NCI-H2107 treated with DMSO at 0.1 percent for 48 hours (cell line): ENCODE data around the gene CPE.

Source experiments
- DNase-seq: peaks from one replicate; lab custom pipeline; 2025; ENCODE audit not compliant: unreplicated experiment; lab: John Stamatoyannopoulos, UW

The CPE gene

DNA sequence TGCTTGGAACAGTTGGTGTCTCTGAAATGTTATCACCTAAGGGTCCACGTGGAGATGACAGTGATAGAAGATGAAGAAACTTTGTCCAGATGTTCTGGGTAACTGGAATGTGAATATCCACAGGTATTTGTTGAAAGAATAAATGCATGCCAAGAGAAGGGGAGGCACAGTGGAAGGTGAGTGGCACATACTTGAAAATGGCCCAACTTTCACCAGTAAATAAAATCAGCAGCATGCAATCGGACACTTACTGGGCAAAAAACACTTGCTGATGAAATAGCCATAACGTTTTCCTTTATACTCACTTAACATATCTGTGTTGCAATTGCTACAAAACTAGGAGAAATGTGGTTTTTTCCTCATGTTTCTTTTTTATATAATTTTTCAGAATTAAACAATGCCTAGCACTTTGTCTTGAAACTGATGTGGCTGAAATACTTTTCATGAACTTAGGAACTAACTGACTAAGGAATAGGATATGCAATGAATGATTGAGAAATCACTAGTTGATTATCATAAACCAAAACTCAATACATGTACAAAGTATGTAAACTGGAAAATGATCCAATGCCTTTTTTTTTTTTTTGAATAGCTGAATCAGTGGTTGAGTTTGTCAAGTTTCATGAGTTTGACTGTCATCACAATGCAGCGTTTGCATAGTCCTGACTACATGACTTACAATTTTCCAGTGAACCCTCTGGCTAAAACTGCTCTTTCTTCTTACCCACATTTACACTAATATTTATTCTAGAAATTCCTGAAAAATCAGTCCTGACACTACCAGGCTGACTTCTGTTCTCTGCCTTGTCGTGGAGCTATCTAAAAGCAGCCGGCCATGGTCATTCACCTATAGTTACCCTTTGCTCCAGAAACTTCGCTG is 127.4 kb downstream of the CPE start:
- no peak for DNase-seq

DNA sequence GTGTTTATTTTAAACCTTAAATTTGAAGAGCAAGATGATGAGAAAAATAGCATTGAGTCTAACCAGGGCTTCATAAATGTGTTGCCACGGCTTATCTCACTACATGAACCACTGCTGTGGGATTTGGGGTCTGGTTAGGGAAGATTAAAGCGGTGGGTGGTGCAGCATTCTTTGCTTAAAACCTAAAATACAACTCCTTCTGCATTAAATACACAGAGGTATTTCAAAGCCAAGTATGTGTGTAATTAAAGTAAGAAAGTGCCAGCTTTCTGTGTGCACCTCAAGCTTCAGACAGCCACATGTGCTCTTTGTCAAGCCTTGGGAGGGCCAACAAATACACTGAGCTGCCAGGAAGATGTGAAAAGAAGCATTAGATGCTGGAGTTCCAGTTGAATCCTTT is 128.0 kb downstream of the CPE start:
- DNase-seq = no peak

DNA sequence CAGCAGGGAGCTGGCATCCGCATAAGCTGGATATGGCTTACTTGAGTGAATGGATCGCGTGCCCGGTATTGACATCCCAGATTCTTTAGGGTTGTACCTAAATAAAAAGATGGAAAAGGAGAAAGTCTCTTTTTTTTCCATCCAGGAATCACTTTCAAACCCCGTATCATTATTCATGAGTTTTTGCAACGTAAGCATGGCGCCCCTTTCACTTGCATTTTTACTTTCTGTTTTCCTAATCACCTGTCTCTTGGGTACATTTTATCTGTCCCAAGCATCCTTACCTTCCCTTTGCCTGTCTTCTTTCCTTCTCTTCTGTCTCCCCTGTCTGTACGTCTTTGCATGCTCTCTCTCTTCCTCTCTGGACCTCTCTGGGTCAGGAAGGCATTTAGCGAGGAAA is 128.6 kb downstream of the CPE start:
- DNase-seq = no peak

DNA sequence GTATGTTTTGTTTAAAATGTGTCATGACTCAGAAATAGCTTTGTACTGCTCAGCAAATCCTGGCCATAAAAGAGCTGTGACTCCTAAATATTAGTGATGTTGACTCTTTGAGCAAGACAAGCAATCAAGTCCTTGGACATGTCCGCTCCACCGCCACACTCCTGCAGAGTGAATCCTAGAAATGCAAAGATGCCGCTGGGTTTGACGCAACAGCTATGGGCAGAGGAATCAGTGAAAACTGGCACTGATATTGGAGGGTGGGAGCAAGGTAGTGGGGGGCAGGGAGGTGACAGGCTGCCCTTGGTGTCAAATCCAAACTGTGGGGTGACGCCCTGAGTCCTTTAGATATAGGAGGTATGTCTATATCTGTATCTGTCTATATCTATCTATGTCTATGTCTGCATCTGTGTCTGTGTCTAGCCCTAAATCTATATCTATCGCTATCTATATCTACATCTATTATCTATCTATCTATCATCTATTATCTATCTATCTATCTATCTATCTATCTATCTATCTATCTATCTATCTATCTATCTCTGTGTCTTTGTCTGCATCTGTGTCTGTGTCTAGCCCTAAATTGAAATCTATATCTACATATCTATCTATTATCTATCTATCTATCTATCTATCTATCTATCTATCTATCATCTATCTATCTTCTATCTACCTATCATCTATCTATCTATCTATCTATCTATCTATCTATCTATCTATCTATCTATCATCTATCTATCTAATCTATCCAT is 129.7 kb downstream of the CPE start:
- no peak for DNase-seq

DNA sequence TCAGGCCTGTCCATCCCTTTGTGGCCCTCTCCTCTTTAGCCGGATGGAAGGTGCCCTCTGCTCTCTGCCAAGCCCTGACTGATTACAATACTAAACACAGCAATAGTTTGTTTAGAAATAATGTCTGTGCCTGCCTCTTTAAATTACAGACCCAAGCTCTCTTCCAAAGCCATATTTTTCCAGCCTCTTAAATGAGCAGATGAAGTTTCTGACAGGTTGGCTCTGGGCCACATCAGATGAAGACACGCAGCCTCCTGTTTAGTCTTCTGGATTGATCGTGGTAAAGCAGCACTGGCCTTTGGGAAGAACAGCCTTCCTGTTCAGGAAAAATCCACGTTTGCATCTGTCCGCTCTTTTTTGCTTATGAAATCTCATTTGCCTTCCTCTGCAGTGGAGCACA is 133.6 kb downstream of the CPE start:
- DNase-seq = no peak

DNA sequence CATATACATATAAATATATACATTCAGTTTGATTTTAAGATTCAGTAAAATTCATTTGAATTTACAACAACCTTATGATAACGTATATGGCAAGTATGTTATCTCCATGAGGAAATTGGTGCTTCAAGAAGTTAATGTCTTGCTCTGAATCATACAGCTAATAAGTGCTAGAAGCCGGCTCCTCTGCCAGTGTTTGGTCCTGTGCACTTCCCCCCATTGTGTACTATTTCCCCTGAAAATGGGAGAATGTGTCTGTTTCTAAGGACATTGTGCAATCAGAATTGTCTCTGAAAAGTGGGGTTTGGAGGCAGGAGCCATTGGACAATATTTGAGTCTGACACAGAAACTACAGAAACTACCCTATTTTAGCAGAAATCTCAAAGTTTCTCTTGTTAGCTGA is 135.9 kb downstream of the CPE start:
- no peak for DNase-seq

DNA sequence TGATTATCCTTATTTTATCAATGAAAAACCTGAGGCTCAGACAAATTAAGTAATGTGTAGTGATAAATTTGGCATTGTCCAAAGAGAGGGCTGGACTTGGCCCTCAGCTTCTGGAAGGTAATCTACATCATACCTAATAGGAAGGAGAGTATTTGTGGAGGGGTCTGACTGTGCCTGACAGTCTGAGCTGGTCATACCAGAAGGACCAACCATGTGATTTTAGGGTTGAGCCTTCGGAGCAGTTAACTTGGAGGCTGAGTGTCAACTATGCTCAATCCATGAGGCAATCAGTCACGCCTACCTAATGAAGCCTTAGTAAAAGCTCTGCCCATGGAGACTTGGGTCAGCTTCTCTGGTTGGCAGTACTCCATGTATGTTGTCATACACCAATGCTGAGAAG is 136.4 kb downstream of the CPE start:
- no peak for DNase-seq

DNA sequence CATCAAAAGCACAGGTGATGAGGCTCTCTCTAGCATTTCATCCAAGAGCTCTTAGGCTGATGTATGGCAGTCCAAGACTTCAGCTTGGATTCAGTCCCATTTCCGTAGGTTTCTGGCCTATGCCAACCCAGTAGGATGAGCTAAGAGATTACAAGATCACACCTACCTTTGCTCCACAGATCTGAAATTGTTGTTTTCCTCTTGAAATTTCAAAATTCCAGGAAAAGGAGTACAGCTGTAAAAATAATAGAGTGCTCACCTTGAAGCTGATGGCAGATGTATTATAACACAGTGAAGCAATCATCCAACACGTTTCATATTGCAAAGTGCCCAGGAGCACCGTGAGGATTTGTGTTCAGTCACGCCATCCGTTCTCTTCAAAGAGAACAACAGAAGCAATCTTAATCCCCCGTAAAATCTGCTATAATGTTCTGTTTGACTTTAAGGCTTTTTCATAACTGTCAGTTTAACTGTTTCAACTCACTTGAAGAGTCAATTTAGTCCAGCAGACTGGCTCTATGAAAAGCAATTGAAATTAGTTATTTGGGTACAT is 137.5 kb downstream of the CPE start:
- no peak for DNase-seq

DNA sequence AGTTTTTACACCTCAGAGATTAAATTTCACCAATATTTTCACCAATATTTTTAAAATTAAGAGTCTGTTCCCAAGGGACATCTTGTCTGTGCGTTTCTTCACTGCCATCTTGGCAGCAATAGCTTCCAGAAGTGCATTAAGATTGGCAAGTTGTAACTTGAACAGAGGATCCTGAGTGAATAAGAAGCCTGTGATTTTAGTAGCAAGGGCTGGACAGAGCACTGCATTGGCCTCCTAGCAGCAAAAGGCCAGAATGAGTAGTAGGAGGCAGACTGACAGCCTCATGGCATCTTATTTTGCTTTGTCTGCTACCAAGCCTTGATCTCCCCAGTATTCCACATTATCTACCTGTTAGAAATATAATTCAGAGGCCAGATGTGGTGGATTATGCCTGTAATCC is 138.4 kb downstream of the CPE start:
- no peak for DNase-seq

DNA sequence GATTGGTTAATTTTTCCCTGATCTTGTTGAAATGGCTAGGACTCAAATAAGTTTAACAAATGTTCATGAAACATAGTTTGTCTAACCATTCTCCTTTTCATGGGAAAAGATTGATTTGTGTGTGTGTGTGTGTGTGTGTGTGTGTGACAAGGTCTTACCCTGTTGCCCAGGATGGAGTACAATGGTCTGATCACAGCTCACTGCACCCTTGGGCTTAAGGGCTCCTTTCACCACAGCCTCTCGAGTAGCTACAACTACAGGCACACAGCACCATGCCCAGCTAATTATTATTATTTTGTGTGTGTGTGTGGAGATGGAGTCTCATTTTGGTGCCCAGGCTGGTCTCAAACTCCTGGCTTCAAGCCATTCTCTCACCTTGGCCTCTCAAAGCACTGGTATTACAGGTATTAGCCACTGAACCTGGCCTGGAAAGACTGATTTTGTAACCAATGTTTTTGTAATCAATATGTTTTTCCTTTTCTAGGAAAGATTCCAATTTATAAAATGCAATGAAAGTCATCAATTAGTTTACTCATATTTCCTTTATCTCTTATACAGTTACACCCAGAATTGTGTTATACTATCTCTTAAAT is 139.3 kb downstream of the CPE start:
- DNase-seq = no peak

DNA sequence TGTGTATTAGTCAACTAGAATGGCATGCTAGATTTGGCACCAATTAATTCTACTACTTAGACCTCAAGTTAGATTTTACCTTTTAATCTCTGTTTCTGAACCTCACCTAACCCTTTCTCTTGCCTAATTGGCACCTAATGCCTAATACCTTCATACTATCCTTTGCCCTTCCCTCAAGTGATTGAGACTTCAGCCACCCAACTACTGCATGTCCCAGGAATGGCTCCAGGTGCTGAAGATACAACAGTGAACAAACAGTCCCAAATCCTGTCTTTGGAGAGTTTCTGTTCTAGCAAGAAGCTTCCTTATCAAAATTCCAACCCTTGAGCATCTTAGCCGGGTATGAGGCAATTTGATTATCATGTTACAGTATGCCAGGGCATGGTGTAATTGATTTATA is 139.9 kb downstream of the CPE start:
- DNase-seq = no peak

DNA sequence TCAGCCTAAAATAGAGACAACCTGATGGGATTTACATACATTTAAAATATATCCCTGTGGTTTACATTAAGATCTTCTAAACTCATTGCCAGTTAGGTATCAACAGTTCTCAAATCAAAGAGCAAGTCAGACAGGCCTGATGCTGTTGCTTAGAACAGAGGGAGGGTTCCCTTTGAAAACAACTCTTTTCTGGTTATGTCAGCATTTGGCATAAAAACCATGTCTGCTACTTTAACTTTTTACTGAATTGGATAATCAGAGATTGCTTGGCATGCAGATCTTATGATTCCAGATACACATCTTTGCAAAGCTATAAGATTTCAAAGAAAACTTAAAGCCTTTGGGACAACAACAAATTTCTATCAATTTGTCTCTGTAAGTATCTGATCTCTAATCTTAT is 140.8 kb downstream of the CPE start:
- no peak for DNase-seq

DNA sequence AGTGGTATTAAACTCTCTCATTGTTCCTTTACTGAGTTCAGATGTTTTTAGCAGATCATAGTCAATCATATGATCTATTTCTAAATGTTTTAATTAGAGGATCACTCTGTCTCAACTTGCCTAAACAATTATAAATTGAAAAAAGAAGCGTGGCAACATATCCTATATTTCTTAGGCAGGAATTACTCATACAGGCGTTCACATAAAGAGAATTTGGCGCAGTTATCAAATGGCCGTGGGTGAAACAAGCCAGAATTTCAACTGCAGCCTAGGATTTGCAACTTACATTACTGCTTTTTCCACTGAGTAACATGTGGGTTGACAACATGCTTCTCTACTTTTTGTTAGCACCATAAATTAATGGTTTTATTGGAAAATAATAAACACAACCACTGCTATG is 141.3 kb downstream of the CPE start:
- no peak for DNase-seq

DNA sequence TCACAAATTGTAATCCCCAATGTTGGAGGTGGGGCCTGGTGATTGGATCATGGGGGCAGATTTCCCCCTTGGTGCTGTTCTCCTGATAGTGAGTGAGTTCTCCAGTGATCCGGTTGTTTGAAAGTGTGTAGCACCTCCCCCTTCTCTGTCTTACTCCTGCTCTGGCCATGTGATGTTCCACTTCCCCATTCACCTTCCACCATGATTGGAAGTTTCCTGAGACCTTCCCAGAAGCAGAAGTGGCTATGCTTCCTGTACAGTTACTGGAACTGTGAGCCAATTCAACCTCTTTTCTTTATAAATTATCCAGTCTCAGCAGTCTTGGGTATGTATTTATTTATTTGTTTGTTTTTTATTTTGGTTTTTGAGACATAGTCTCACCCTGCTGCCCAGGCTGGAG is 143.2 kb downstream of the CPE start:
- DNase-seq = no peak

DNA sequence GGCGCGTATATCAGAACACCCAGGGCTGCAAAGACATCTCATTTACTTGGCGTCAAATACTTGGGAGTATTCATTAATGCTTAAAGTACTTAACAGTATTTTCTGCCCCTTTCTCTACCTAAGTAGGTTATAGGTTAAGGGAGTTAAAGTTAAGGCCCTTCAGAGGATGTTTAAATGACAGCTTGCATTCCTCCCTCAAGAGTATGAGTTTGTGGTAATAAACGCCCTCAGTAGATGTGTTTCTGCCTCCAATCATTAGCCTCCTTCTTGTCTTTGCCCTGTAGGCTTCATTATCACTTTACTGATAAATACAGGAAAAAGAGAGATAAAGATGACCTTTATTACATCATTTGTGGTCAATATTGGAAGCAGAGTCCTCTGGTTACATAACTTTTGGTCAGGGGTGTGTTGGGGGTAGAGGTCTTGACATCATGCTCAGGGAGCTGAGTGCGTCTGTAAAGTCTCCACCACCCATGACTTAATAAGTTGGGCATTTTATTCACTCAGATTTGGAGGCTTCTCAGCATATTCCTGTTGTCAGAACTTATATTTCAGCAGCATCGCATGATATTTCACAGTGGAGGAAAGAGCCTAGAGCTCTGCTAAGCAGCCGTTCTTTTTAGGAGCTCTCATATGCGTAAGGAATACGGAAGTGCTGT is 145.9 kb downstream of the CPE start:
- DNase-seq = no peak

DNA sequence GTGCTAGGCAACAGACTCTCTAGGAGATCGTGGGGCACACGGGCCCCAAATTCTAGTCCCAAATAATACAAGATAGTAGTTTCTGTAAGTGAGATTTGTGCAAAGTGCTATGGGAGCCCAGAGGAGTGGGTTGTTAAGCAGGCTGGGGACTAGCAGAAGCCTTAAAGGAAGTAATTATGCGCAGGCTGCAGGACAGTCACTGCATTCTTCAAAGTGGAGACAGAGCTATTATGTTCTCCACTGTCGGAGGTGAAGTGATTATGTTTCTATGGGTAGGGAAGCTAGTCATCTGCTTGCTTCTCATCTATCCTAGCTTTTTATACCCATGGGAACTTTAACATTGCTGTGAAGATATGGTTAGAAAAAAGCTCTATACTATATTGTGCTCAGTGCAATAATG is 154.2 kb downstream of the CPE start:
- no peak for DNase-seq

DNA sequence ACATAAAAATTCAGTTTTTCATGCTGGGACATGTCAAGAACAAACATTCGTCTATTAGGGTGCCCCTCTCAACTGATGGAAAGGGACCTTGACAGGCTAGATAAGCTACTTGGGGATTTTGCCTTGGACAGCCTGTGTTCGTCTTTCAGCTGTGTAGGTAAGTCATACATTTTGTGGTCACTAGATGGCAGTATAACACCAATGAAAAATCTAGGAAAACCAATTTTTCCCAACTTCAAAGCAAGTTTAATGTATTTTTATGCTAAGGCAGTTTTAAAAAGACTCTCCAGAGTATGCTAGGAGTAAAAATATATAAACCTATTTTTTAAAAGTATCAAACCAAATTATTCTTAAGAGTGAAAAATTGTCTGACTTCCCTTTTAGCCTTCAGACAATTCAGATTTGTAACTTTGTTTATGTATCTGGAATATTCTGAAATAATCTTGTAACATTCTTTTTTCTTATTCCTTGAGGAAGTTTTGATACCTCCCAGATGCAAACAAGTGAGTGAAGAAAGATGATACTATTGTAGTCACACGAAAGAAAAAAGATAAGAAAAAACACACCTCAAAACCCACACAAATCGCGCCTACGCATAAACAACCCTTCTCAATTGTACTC is 158.3 kb downstream of the CPE start:
- peak; percentile 3 for DNase-seq

DNA sequence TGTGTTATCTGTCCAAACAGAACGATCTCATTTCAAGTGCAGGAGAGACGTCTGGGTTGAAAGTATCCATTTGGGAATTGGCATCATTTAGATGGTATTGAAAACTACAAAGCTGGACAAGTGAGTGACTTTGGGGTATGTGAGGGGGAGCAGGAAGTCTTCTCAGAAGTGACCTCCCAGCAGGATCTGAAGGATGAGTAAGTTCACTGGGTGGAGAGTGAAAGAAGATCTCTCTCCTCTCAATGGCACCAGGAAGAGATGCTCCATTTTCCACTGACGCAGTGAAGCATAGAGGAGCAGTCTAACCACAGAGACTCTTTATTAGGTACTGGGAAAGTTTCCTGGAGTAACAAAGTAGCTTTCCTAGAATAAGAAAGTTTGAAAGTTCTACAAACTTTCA is 161.0 kb downstream of the CPE start:
- DNase-seq = no peak

DNA sequence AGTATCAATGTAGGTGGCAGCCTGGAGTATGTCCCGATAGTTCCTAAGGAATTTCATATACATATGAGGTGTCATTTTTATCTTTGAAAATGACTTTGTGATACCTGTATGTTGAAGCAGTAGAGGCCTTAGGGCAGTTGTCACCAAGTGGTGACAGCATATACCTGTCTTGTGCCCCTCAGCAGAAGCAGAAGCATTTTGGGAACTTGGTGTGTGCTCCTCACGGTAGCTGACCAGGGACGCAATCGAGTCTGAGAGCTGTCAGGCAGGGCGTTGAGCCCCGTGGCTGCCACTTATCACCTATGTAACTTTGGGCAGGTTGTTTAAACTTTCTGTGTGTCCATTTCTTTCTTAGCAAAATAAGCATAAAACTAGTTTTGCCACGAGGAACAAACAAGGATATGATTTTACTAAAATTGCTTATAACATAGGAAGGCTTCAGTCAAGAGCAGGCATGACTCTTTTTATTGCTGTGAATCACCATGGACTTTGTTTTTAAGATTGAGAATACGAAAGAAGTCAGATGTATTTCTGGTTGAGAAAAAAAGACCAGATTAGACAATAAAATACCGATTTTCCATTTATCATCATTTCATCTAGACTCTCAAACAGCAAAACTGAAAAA is 161.5 kb downstream of the CPE start:
- no peak for DNase-seq

DNA sequence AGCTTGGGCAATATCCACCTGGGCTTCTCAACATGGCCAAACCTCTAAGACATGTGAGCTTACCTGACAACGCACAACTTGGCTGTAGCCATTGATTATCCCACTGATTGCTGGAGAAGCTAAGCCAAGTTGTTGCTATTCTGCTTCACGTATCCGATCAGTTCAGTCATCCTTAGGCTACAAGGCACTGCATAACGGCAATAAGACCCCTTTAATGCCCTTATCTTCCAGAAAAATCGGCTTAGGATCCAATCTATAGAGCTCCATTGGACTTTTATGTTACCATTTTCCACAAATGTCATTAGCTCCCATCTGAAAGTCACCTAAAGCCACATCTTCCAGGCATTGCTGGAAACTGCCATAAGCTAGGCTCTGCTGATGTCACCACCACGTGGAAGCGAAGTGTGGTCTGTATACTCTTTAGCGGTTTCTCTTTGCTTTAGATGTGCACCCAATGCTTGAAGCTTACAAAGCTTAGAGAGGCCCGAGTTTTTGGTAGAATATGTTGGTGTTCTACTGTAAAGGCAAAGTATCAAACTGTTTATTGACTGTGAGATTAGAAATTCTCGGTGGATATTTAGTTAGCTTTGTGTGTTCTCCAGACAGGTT is 163.1 kb downstream of the CPE start:
- no peak for DNase-seq
